H9 (cell line): Measurements from ENCODE around the gene FAM78A. TPM values are rescaled to one million over a fixed set of nuclear protein-coding genes. Genes with fewer than 3 reads are reported as not detected.

ENCODE experiments used
- DNase-seq: peaks from one replicate; pipeline ENCODE4 v3.0.0-alpha.2; 2017
- H2AFZ ChIP-seq: one replicate; pipeline ENCODE4 v1.6.1; 2013; ENCODE audit warnings: mild to moderate bottlenecking, low read length, control low read depth, moderate library complexity
- H2AK5ac ChIP-seq: 2 replicates; pipeline ENCODE4 v1.6.1; 2013; ENCODE audit warnings: low read length, control low read depth, mixed read lengths; ENCODE audit not compliant: insufficient read length
- H2BK120ac ChIP-seq: one replicate; pipeline ENCODE4 v1.6.1; 2013; ENCODE audit warnings: low read depth, mild to moderate bottlenecking, low read length, control low read depth, inconsistent platforms; ENCODE audit not compliant: poor library complexity, severe bottlenecking
- H2BK12ac ChIP-seq: 2 replicates; pipeline ENCODE4 v1.6.1; 2013; ENCODE audit warnings: low read length, control low read depth, mixed read lengths, low read depth; ENCODE audit not compliant: insufficient read length
- H2BK15ac ChIP-seq: 2 replicates; pipeline ENCODE4 v1.6.1; 2013; ENCODE audit warnings: low read depth, low read length, control low read depth
- H2BK20ac ChIP-seq: one replicate; pipeline ENCODE4 v1.6.1; 2013; ENCODE audit warnings: low read depth, mild to moderate bottlenecking, low read length, control low read depth, inconsistent platforms; ENCODE audit not compliant: poor library complexity, severe bottlenecking
- H2BK5ac ChIP-seq: 2 replicates; pipeline ENCODE4 v1.6.1; 2013; ENCODE audit warnings: low read length, control low read depth, mixed read lengths; ENCODE audit not compliant: insufficient read length
- H3K14ac ChIP-seq: 2 replicates; pipeline ENCODE4 v1.6.1; 2013; ENCODE audit warnings: low read length, control low read depth; ENCODE audit not compliant: insufficient read depth
- H3K18ac ChIP-seq: 2 replicates; pipeline ENCODE4 v1.6.1; 2013; ENCODE audit warnings: low read depth, mild to moderate bottlenecking, mixed read lengths, low read length, control low read depth; ENCODE audit not compliant: insufficient read length
- H3K23ac ChIP-seq: 2 replicates; pipeline ENCODE4 v1.6.1; 2013; ENCODE audit warnings: low read length, control low read depth, mixed read lengths, low read depth; ENCODE audit not compliant: insufficient read length
- H3K23me2 ChIP-seq: 2 replicates; pipeline ENCODE4 v1.6.1; 2013; ENCODE audit warnings: low read depth, mild to moderate bottlenecking, mixed read lengths, low read length, control low read depth; ENCODE audit not compliant: insufficient read length, poor library complexity, severe bottlenecking
- H3K27ac ChIP-seq: 2 replicates; pipeline ENCODE4 v1.5.1; 2013; ENCODE audit warnings: low read length, control low read depth, mixed read lengths, low read depth; ENCODE audit not compliant: insufficient read length
- H3K27me3 ChIP-seq: 2 replicates; pipeline ENCODE4 v1.6.1; 2013; ENCODE audit warnings: low read length, control low read depth, inconsistent platforms; ENCODE audit not compliant: insufficient read depth
- H3K4ac ChIP-seq: 2 replicates; pipeline ENCODE4 v1.6.1; 2013; ENCODE audit warnings: low read depth, mild to moderate bottlenecking, control low read depth, inconsistent platforms, low read length, moderate library complexity
- H3K4me1 ChIP-seq: 2 replicates; pipeline ENCODE4 v1.6.1; 2013; ENCODE audit warnings: low read length, control low read depth, inconsistent platforms; ENCODE audit not compliant: insufficient read depth
- H3K4me2 ChIP-seq: 2 replicates; pipeline ENCODE4 v1.6.1; 2013; ENCODE audit warnings: low read length, control low read depth, mixed read lengths; ENCODE audit not compliant: insufficient read length, insufficient read depth
- H3K56ac ChIP-seq: 2 replicates; pipeline ENCODE4 v1.6.1; 2013; ENCODE audit warnings: low read depth, mild to moderate bottlenecking, mixed read lengths, low read length, control low read depth; ENCODE audit not compliant: insufficient read length
- H3K79me1 ChIP-seq: 2 replicates; pipeline ENCODE4 v1.6.1; 2013; ENCODE audit warnings: low read depth, mild to moderate bottlenecking, moderate library complexity, low read length, control low read depth, inconsistent platforms; ENCODE audit not compliant: insufficient read depth, poor library complexity, severe bottlenecking
- H3K79me2 ChIP-seq: 2 replicates; pipeline ENCODE4 v1.6.1; 2013; ENCODE audit warnings: low read length, control low read depth, inconsistent platforms; ENCODE audit not compliant: insufficient read depth
- H3K9ac ChIP-seq: 2 replicates; pipeline ENCODE4 v1.6.1; 2013; ENCODE audit warnings: low read length, control low read depth, mixed read lengths; ENCODE audit not compliant: insufficient read length; ENCODE audit errors: extremely low read depth
- H3K9me3 ChIP-seq: one replicate; pipeline ENCODE4 v1.6.1; 2013; ENCODE audit warnings: low read depth, low read length, inconsistent platforms; ENCODE audit not compliant: control insufficient read depth
- H3T11ph ChIP-seq: one replicate; pipeline ENCODE4 v1.6.1; 2013; ENCODE audit warnings: mild to moderate bottlenecking, low read length, control low read depth, inconsistent platforms
- H4K20me1 ChIP-seq: one replicate; pipeline ENCODE4 v1.6.1; 2013; ENCODE audit not compliant: control insufficient read depth, insufficient read length, insufficient read depth
- H4K5ac ChIP-seq: 2 replicates; pipeline ENCODE4 v1.6.1; 2013; ENCODE audit warnings: low read depth, mild to moderate bottlenecking, mixed read lengths, low read length, control low read depth; ENCODE audit not compliant: insufficient read length
- H4K8ac ChIP-seq: replicated peaks from 2 replicates; pipeline ENCODE4 v1.6.1; 2013; ENCODE audit warnings: low read length, control low read depth, mixed read lengths, low read depth; ENCODE audit not compliant: insufficient read length
- H4K91ac ChIP-seq: 2 replicates; pipeline ENCODE4 v1.6.1; 2013; ENCODE audit warnings: low read depth, mild to moderate bottlenecking, moderate library complexity, mixed read lengths, low read length, control low read depth; ENCODE audit not compliant: insufficient read length
- H3K27ac Mint-ChIP-seq, 3 experiments: 2 replicates in 2 of 3; 3 replicates in 1 of 3; pipeline ENCODE4 v1.8.0; 2020 to 2021; ENCODE audit warnings: mixed read lengths in 3 of 3, mild to moderate bottlenecking in 1 of 3, moderate library complexity in 1 of 3
- H3K27me3 Mint-ChIP-seq: 2 replicates; pipeline ENCODE4 v1.8.0; 2021; ENCODE audit warnings: low read depth, mild to moderate bottlenecking, moderate library complexity, mixed read lengths
- H3K36me3 Mint-ChIP-seq, 3 experiments: 2 replicates in 2 of 3; 3 replicates in 1 of 3; pipeline ENCODE4 v1.8.0; 2020 to 2021; ENCODE audit warnings: low read depth in 3 of 3, mixed read lengths in 3 of 3; ENCODE audit not compliant: insufficient read depth in 1 of 3
- H3K4me1 Mint-ChIP-seq, 2 experiments: 2 replicates each; pipeline ENCODE4 v1.8.0; 2020; ENCODE audit warnings: mixed read lengths in 2 of 2
- H3K4me3 Mint-ChIP-seq, 2 experiments: 2 replicates in 1 of 2; 3 replicates in 1 of 2; pipeline ENCODE4 v1.8.0; 2020 to 2021; ENCODE audit warnings: mild to moderate bottlenecking in 2 of 2, mixed read lengths in 2 of 2, moderate library complexity in 1 of 2
- H3K9me3 Mint-ChIP-seq, 2 experiments: 2 replicates in 1 of 2; 3 replicates in 1 of 2; pipeline ENCODE4 v1.8.0; 2020; ENCODE audit warnings: mild to moderate bottlenecking in 2 of 2, mixed read lengths in 2 of 2, moderate library complexity in 1 of 2
- WGBS: extraction: QIAGEN DNeasy Blood & Tissue Kit; methylation state at CpG from one replicate; pipeline ENCODE4 v1.1.7; 2013; ENCODE audit warnings: missing lambda C conversion rate, low lambda C conversion rate, mixed read lengths; ENCODE audit not compliant: insufficient read length; ENCODE audit errors: extremely low coverage; 5-methylcytosine and 5-hydroxymethylcytosine counted together
- total RNA-seq: library from RNA; stranded (reverse); gene quantifications from 2 replicates; pipeline ENCODE4 v1.2.1, GENCODE V29; 2021
- TF ChIP-seq, protein P1 (sequence below): fragments of 200-600 bp; sonication (generic); conservative IDR thresholded peaks from 3 replicates; pipeline ENCODE4 v1.8.0; 2021; ENCODE audit warnings: antibody characterized with exemption, mild to moderate bottlenecking

Gene FAM78A
- total RNA-seq, 1 experiment from 2014 or later: 1.9 TPM

DNA sequence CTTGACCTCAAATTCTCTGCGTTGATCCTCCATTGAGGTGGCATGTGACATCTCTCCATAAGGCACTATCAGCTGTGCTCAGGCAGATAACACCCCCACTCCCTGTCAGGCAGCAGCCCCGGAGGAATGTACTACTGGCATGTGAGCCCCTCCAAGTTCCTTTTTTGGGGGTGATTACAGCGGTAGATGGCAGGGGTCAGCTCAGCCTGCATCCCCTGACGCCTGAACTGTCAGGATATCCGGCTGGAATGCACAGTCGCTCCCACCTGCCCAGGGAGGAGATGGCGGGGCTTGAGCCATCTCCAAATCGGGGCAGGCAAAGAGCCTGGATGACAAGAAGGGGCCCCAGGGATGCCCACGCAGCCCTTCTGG is 40.8 kb downstream of the FAM78A start:
- Histone ChIP-seq H3K27ac (no peak overlapping the region), H3K23me2 (no peaks in the 10 kb centered on the region), H4K20me1 (no peaks in the 10 kb centered on the region), H4K91ac (no peak overlapping the region), H3K9ac (no peak overlapping the region), H3T11ph (no peak overlapping the region), H3K4ac (no peak overlapping the region), H2AFZ (no peak overlapping the region), H3K56ac (no peak overlapping the region), H4K8ac (no peak overlapping the region), H3K4me2 (no peak overlapping the region), H3K79me1 (no peaks in the 10 kb centered on the region), H3K4me1 (peaks cover 4% of the 10 kb centered on the region; the same call in 1 of the 2 replicates), H3K79me2 (no peaks in the 10 kb centered on the region), H3K14ac (no peak overlapping the region; the same call in 1 of the 2 replicates), H2BK5ac (no peak overlapping the region), H3K23ac (no peak overlapping the region), H2BK15ac (no peak overlapping the region), H4K5ac (no peak overlapping the region), H2BK20ac (no peak overlapping the region), H3K9me3 (no peaks in the 10 kb centered on the region), H2BK120ac (no peak overlapping the region), H3K27me3 (no peaks in the 10 kb centered on the region), H2BK12ac (no peak overlapping the region), H2AK5ac (no peak overlapping the region), H3K18ac (no peak overlapping the region)
- Mint-ChIP-seq H3K4me3 (no peak overlapping the region), H3K36me3 (peaks cover 15 to 39% (median 34%) of the 10 kb centered on the region in 3 experiments; a peak in 6 of 7 replicates), H3K27me3 (no peaks in the 10 kb centered on the region), H3K27ac (peak overlapping the region in 1 of 3 experiments; percentile 20; a peak in 3 of 7 replicates), H3K9me3 (no peaks in the 10 kb centered on the region), H3K4me1 (peaks cover 16 to 26% of the 10 kb centered on the region in 2 experiments)
- no peak for DNase-seq
- WGBS: no CpG with 5 or more reads among the region's 9 CpGs
- TF ChIP-seq, protein P1, sequence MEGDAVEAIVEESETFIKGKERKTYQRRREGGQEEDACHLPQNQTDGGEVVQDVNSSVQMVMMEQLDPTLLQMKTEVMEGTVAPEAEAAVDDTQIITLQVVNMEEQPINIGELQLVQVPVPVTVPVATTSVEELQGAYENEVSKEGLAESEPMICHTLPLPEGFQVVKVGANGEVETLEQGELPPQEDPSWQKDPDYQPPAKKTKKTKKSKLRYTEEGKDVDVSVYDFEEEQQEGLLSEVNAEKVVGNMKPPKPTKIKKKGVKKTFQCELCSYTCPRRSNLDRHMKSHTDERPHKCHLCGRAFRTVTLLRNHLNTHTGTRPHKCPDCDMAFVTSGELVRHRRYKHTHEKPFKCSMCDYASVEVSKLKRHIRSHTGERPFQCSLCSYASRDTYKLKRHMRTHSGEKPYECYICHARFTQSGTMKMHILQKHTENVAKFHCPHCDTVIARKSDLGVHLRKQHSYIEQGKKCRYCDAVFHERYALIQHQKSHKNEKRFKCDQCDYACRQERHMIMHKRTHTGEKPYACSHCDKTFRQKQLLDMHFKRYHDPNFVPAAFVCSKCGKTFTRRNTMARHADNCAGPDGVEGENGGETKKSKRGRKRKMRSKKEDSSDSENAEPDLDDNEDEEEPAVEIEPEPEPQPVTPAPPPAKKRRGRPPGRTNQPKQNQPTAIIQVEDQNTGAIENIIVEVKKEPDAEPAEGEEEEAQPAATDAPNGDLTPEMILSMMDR: no peak
